OCI-LY3 (cell line): ENCODE results near the gene GNPDA1.

Experiments used
- H2AFZ ChIP-seq: fragments of 200-600, 300-600 bp; shearing (Covaris generic); 2 replicates; pipeline ENCODE4 v1.6.0; 2014; ENCODE audit warnings: antibody characterized with exemption, low read depth, low read length
- H3K27ac ChIP-seq: fragments of 200-600, 300-600 bp; sonication (generic); 2 replicates; pipeline ENCODE4 v1.5.1; 2014; ENCODE audit warnings: mild to moderate bottlenecking, low read length, moderate library complexity, mixed read lengths
- H3K27me3 ChIP-seq: fragments of 200-600, 300-600 bp; sonication (generic); 2 replicates; pipeline ENCODE4 v1.6.1; 2014; ENCODE audit warnings: low read depth, low read length, mixed read lengths
- H3K36me3 ChIP-seq: fragments of 200-600, 300-600 bp; sonication (generic); replicated peaks from 2 replicates; pipeline ENCODE3; 2014; ENCODE audit warnings: low read depth, low read length, mixed read lengths
- H3K4me1 ChIP-seq: fragments of 300-600, 200-600 bp; sonication (generic); 2 replicates; pipeline ENCODE4 v1.6.1; 2014; ENCODE audit warnings: low read length, mixed read lengths
- H3K4me2 ChIP-seq: fragments of 200-600, 300-600 bp; sonication (generic); 2 replicates; pipeline ENCODE4 v1.6.1; 2014; ENCODE audit warnings: low read length, mixed read lengths
- H3K4me3 ChIP-seq: fragments of 300-600, 200-600 bp; sonication (generic); 2 replicates; pipeline ENCODE4 v1.5.1; 2014; ENCODE audit warnings: antibody characterized with exemption, mild to moderate bottlenecking, low read length, moderate library complexity
- H3K79me2 ChIP-seq: fragments of 300-600, 200-600 bp; shearing (Covaris generic); 2 replicates; pipeline ENCODE4 v1.6.1; 2014; ENCODE audit warnings: mild to moderate bottlenecking, low read length, mixed read lengths
- H3K9ac ChIP-seq: fragments of 300-600, 200-600 bp; shearing (Covaris generic); 2 replicates; pipeline ENCODE4 v1.6.0; 2014; ENCODE audit warnings: mild to moderate bottlenecking, low read length, moderate library complexity
- H3K9me3 ChIP-seq: fragments of 200-600, 300-600 bp; shearing (Covaris generic); 2 replicates; pipeline ENCODE4 v1.6.1; 2014; ENCODE audit warnings: low read length, mixed read lengths; ENCODE audit not compliant: insufficient read depth
- H4K20me1 ChIP-seq: fragments of 200-600, 300-600 bp; sonication (generic); 2 replicates; pipeline ENCODE4 v1.6.1; 2016; ENCODE audit warnings: low read length, mixed read lengths; ENCODE audit not compliant: insufficient read depth
- CTCF ChIP-seq: fragments of 200-600, 300-600 bp; sonication (generic); IDR thresholded peaks from 2 replicates; pipeline ENCODE4 v1.5.1; 2014; ENCODE audit warnings: antibody characterized with exemption, low read length, low read depth
- EZH2phosphoT487 ChIP-seq: fragments of 200-600 bp; shearing (Covaris generic); IDR thresholded peaks from 2 replicates; pipeline ENCODE4 v1.6.1; 2018; ENCODE audit warnings: antibody characterized with exemption, mixed run types, low read depth

Gene GNPDA1

DNA sequence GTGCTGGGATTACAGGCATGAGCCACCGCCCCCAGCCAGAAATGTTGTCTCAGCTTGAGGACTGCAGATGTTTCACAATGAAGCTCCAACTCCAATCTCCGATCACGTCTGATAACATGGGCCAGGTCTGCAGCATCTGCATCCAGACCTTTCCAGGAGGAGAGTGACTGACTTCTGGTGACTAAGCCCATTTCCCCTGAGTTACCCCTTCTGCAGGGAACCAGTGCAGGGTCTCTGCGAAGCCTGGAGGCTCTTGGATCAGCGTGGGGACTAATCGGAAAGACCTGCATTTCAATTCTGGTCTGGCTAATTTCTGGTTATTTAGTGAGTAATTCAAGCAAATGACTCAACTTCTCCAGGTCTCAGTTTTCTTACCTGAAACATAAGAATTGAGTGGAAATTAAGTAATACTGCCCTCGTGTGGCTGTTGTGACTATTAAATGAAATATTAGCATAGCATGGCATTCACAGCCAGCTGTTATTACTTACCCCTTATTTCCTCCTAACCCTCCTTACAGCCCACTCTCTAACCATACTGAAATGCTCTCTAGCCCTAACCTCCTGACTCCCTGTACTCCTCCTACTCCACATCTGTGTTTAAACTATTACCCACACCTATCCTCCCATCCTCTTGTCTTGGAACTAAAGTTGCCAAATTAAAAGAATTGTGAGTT, 2.2 kb upstream of the GNPDA1 start:
- no peaks in the 10 kb centered on the region for H3K36me3 ChIP-seq
- H2AFZ ChIP-seq: no peak overlapping the region
- H3K9me3 ChIP-seq: no peaks in the 10 kb centered on the region
- no peaks in the 10 kb centered on the region for H3K27me3 ChIP-seq
- H3K27ac ChIP-seq: no peak overlapping the region
- TF ChIP-seq CTCF (peak; percentile 45), EZH2phosphoT487 (no peak)
- H3K4me3 ChIP-seq: no peak overlapping the region
- H4K20me1 ChIP-seq: no peaks in the 10 kb centered on the region
- peaks cover 30% of the 10 kb centered on the region for H3K4me1 ChIP-seq
- H3K79me2 ChIP-seq: peaks cover 2% of the 10 kb centered on the region; the same call in 1 of the 2 replicates
- no peak overlapping the region for H3K9ac ChIP-seq
- peak overlapping the region; percentile 35 for H3K4me2 ChIP-seq

DNA sequence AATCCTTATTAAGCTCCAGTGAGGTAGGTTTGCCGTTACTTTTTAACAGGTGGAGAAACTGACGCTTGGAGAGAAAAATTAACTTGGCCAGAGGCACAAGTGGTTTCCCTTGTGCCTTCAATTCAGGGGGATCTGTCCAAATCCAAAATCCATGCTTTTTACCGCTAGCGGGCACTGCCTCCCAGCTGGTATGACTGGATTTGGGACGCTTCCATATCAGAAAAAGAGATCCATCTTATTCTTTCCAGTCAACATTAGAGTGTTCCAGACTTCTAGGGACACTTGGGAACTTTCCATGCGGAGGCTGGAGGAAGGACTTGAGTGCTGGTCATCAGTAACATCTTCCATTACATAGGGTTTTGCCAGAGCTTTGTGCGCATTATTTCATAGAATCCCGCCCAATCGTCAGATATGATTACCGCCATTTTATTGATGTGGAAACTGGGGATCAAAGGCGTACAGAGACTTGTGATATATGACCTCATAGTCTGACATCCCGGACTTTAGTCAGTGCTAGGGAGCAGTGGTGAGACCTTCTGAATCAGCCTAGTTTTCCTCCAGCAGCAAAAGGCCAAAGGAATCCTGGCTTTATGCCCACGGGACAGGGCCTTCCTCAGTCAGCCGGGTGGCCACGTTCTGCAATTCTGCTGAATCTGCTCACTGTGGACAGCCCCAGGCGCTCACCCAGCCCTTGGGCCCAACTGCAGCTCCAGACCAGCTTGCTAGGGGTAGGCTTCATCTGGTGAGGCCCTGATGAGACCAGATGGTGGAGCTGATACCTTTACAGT, 1.1 kb upstream of the GNPDA1 start:
- H3K4me3 ChIP-seq: peak overlapping the region; percentile 95

DNA sequence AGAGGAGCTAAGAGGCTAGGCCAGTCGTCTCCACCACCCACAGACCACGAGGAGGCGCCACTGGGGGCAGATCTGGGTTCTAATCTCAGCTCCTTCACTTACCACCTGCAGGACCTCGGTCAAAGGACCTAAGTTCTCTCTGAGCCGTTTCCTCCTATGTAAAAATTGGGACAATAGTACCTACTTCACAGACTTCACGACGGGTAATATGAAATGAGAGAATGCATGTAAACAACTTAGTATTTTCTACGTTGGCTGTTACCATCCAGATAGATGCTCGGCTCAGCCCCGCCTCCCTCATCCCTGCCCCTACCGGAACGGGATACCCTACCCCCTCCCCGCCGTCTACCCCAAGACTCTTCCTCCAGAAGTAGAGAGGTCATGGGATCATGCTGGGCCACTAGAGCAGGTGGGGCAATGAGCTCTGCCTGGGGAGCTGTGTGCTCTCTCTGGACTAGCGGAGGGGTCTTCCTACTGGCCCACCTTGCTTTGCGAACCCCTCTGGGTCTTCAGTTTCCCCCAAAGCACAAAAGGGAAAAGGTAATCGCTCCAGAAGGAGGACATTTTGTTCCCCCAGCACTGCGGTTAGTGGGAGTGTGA, 541 bp downstream of the GNPDA1 start:
- Histone ChIP-seq H3K4me3 (peak overlapping the region; percentile 95), H3K27ac (peak overlapping the region; percentile 42), H3K27me3 (no peaks in the 10 kb centered on the region)

More for the DNA sequence above, 1.1 kb upstream of the GNPDA1 start:
- TF ChIP-seq EZH2phosphoT487 (no peak), CTCF (no peak)
- no peaks in the 10 kb centered on the region for H3K27me3 ChIP-seq
- H3K4me2 ChIP-seq: peak overlapping the region; percentile 87
- H3K4me1 ChIP-seq: peaks cover 30% of the 10 kb centered on the region
- H4K20me1 ChIP-seq: no peaks in the 10 kb centered on the region
- no peaks in the 10 kb centered on the region for H3K9me3 ChIP-seq
- peak overlapping the region; percentile 84; the same call in 1 of the 2 replicates for H2AFZ ChIP-seq
- H3K79me2 ChIP-seq: peaks cover 2% of the 10 kb centered on the region; the same call in 1 of the 2 replicates
- H3K27ac ChIP-seq: no peak overlapping the region
- H3K36me3 ChIP-seq: no peaks in the 10 kb centered on the region
- peak overlapping the region; percentile 92; the same call in 1 of the 2 replicates for H3K9ac ChIP-seq

More for the DNA sequence above, 541 bp downstream of the GNPDA1 start:
- H3K4me1 ChIP-seq: peaks cover 32% of the 10 kb centered on the region
- H4K20me1 ChIP-seq: no peaks in the 10 kb centered on the region
- peak overlapping the region; percentile 92 for H3K9ac ChIP-seq
- H3K36me3 ChIP-seq: peaks cover 4% of the 10 kb centered on the region
- H3K4me2 ChIP-seq: peak overlapping the region; percentile 92
- TF ChIP-seq CTCF: peak; percentile 48
- TF ChIP-seq EZH2phosphoT487: no peak
- no peaks in the 10 kb centered on the region for H3K9me3 ChIP-seq
- H2AFZ ChIP-seq: peak overlapping the region; percentile 95
- H3K79me2 ChIP-seq: peaks cover 2% of the 10 kb centered on the region; the same call in 1 of the 2 replicates
